CD8-positive, alpha-beta memory T cell (primary cell): Measurements from ENCODE around the gene KCNK16. TPM values are rescaled to one million over a fixed set of nuclear protein-coding genes. Genes with fewer than 3 reads are reported as not detected.

Experiments
- CTCF ChIA-PET: fragments of 350-600 bp; sonication (Branson Sonifier 250); formaldehyde crosslinking; loops from one replicate; lab custom pipeline; 2021; ENCODE audit warnings: antibody characterized with exemption; lab: Charles Lee
- POLR2A ChIA-PET: fragments of 350-600 bp; sonication (Branson Sonifier 250); formaldehyde crosslinking; loops from one replicate; lab custom pipeline; 2021; ENCODE audit warnings: antibody characterized with exemption; lab: Charles Lee
- DNase-seq, 5 donors: peaks; one replicate each; pipeline versions ENCODE4 v3.0.0 to v3.0.0-alpha.2; 2020 to 2022; ENCODE audit warnings: mixed read lengths in 1 of 5
- H3K27ac ChIP-seq: one replicate; pipeline ENCODE4 v1.7.0; 2013; ENCODE audit warnings: low read depth, mild to moderate bottlenecking, low read length, moderate library complexity
- H3K27me3 ChIP-seq: 2 replicates; pipeline ENCODE4 v1.7.0; 2013; ENCODE audit warnings: low read length, mild to moderate bottlenecking; ENCODE audit not compliant: insufficient read depth, poor library complexity, severe bottlenecking
- H3K36me3 ChIP-seq: 2 replicates; pipeline ENCODE4 v1.7.0; 2013; ENCODE audit warnings: mild to moderate bottlenecking, low read length, moderate library complexity; ENCODE audit not compliant: insufficient read depth
- H3K4me1 ChIP-seq: 2 replicates; pipeline ENCODE4 v1.7.0; 2013; ENCODE audit warnings: mild to moderate bottlenecking, low read length, moderate library complexity; ENCODE audit not compliant: insufficient read depth
- H3K4me3 ChIP-seq: 2 replicates; pipeline ENCODE4 v1.7.0; 2013; ENCODE audit warnings: mild to moderate bottlenecking, low read length
- H3K9me3 ChIP-seq: 2 replicates; pipeline ENCODE4 v1.7.0; 2013; ENCODE audit warnings: mild to moderate bottlenecking, low read length
- H3K27ac Mint-ChIP-seq, 8 donors: one replicate each; pipeline ENCODE4 v1.8.0; 2020 to 2021; ENCODE audit warnings: mixed read lengths in 8 of 8, mild to moderate bottlenecking in 6 of 8, inconsistent platforms in 3 of 8, moderate library complexity in 3 of 8
- H3K27me3 Mint-ChIP-seq, 2 donors: one replicate each; pipeline ENCODE4 v1.8.0; 2020 to 2021; ENCODE audit warnings: mixed read lengths in 2 of 2, mild to moderate bottlenecking in 1 of 2, moderate library complexity in 1 of 2
- H3K36me3 Mint-ChIP-seq, 3 donors: one replicate each; pipeline ENCODE4 v1.8.0; 2020 to 2021; ENCODE audit warnings: mixed read lengths in 3 of 3, inconsistent platforms in 1 of 3, mild to moderate bottlenecking in 1 of 3
- H3K4me1 Mint-ChIP-seq, 3 donors: one replicate each; pipeline ENCODE4 v1.8.0; 2020 to 2021; ENCODE audit warnings: mixed read lengths in 3 of 3, inconsistent platforms in 1 of 3, mild to moderate bottlenecking in 1 of 3
- H3K4me3 Mint-ChIP-seq, 7 donors: one replicate each; pipeline ENCODE4 v1.8.0; 2020 to 2021; ENCODE audit warnings: mixed read lengths in 7 of 7, mild to moderate bottlenecking in 6 of 7, moderate library complexity in 4 of 7, inconsistent platforms in 2 of 7
- H3K9me3 Mint-ChIP-seq, 5 donors: one replicate each; pipeline ENCODE4 v1.8.0; 2020 to 2022; ENCODE audit warnings: mixed read lengths in 5 of 5, mild to moderate bottlenecking in 3 of 5, moderate library complexity in 2 of 5, inconsistent platforms in 1 of 5
- polyA plus RNA-seq: library from polyadenylated mRNA; unstranded; fragments of 300-500 nt; fragmentation: Illumina TruSeq; gene quantifications from one replicate; pipeline ENCODE4 v1.2.3, GENCODE V29; 2021
- total RNA-seq, 2 experiments: library from RNA; stranded (reverse); gene quantifications; one replicate each; pipeline ENCODE4 v1.2.3, GENCODE V29; 2021

Gene KCNK16
- total and polyA plus RNA-seq, 3 experiments from 2014 or later, result not detected

DNA sequence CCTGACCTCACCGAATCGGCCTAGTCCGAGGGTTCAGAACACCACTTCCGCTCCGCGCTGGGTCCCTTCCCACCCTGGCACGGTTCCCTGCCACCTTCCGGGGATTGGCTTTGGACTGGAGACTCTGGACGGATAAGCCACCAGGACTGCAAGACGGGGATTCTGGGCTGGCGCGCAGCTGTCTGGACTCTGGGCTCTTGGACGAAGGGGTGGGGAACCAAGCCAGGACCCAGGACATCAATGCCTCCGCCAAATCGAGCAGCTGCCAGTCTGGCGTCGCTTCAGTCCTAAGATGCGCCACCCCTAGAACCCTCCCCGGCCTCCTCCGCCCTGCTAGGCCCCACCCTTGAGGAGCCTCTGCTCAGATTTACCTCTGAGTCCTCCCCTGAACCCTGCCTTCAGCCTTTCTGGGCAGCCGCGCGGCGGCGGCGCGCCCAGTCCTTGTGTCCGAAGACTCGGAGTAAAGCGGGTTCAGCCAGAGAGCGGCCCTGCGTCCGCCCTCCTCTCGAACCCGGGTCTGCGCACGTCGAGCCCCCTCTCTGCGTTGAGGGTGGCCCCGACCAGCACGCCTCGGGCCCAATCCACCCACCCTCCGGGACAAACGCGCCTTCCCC is 9.5 kb downstream of the KCNK16 start:
- no peak overlapping the region for H3K27ac ChIP-seq
- H3K36me3 ChIP-seq, result no peaks in the 10 kb centered on the region
- CTCF ChIA-PET, result interaction anchor here (1.2 kb wide), 1 partner anchor 10 kb away, joined by 7 read pairs; no protein-coding TSS in a partner anchor
- Mint-ChIP-seq H3K4me1 (peaks cover 0 to 13% (median 2%) of the 10 kb centered on the region in 3 donors), H3K9me3 (no peaks in the 10 kb centered on the region), H3K27ac (no peak overlapping the region), H3K4me3 (peak overlapping the region in 1 of 7 donors; percentile 8), H3K27me3 (peaks cover 28 to 54% of the 10 kb centered on the region in 2 donors), H3K36me3 (no peaks in the 10 kb centered on the region)
- no peaks in the 10 kb centered on the region for H3K4me1 ChIP-seq
- no peak overlapping the region for H3K4me3 ChIP-seq
- POLR2A ChIA-PET, result no interaction called here
- no peaks in the 10 kb centered on the region for H3K9me3 ChIP-seq
- no peak for DNase-seq
- H3K27me3 ChIP-seq, result peaks cover 17% of the 10 kb centered on the region

DNA sequence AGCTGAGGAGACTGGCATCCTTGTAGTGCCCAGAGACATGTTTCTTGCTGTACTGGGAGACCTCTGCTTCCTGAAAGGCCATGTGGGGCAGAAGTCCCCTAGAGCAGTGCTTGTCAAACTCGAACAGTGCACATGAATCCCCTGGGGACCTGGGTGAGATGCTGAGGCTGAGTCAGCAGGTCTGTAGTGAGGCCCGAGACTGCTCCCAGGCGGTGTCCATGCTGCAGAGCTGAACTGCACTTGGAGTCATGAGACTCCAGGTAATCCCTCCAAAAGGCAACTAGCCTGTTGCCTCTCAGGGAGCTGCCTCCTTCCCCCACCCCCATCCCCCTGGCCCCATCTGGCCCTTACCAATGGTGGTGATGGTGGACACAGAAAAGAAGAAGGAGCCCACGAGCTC is 12.0 kb downstream of the KCNK16 start:
- Histone ChIP-seq H3K27ac (no peak overlapping the region), H3K4me1 (no peaks in the 10 kb centered on the region), H3K9me3 (no peaks in the 10 kb centered on the region), H3K4me3 (no peak overlapping the region), H3K27me3 (peaks cover 14% of the 10 kb centered on the region), H3K36me3 (no peaks in the 10 kb centered on the region)
- H3K4me3 Mint-ChIP-seq, result no peak overlapping the region
- POLR2A ChIA-PET, result no interaction called here
- no peak for DNase-seq
- peaks cover 26 to 37% of the 10 kb centered on the region in 2 donors for H3K27me3 Mint-ChIP-seq
- CTCF ChIA-PET, result interaction anchor here (0.8 to 15.5 kb wide), 7 partner anchors 8 to 438 kb away, joined by 3 to 269 read pairs (median 3); no protein-coding TSS in a partner anchor
- H3K36me3 Mint-ChIP-seq, result no peaks in the 10 kb centered on the region
- H3K4me1 Mint-ChIP-seq, result peaks cover 0 to 13% (median 2%) of the 10 kb centered on the region in 3 donors
- H3K27ac Mint-ChIP-seq, result no peak overlapping the region
- H3K9me3 Mint-ChIP-seq, result no peaks in the 10 kb centered on the region

GRCh38 chr6:39309942-39310531 is 12.5 kb downstream of the KCNK16 start:
- no peaks in the 10 kb centered on the region for H3K36me3 Mint-ChIP-seq
- H3K27me3 ChIP-seq, result peaks cover 10% of the 10 kb centered on the region
- no peak overlapping the region for H3K4me3 Mint-ChIP-seq
- H3K4me1 Mint-ChIP-seq, result peaks cover 0 to 13% (median 2%) of the 10 kb centered on the region in 3 donors
- H3K9me3 Mint-ChIP-seq, result no peaks in the 10 kb centered on the region
- ChIA-PET POLR2A (no interaction called here), CTCF (interaction anchor here (0.7 to 15.5 kb wide), 9 partner anchors 9 to 438 kb away, joined by 3 to 269 read pairs (median 3); partner anchors contain the start of gene KCNK5)
- no peaks in the 10 kb centered on the region for H3K36me3 ChIP-seq
- peaks cover 23 to 34% of the 10 kb centered on the region in 2 donors for H3K27me3 Mint-ChIP-seq
- H3K4me3 ChIP-seq, result no peak overlapping the region
- H3K27ac ChIP-seq, result no peak overlapping the region
- H3K27ac Mint-ChIP-seq, result no peak overlapping the region
- DNase-seq, result peak in 4 of 5 donors; percentile 18 to 62 (median 28)
- no peaks in the 10 kb centered on the region for H3K4me1 ChIP-seq
- no peaks in the 10 kb centered on the region for H3K9me3 ChIP-seq

- CTCF ChIA-PET, result interaction anchor here (5.5 to 15.5 kb wide), 2 partner anchors 140 to 434 kb away, joined by 73 to 269 read pairs; no protein-coding TSS in a partner anchor
- Histone ChIP-seq H3K27ac (no peak overlapping the region), H3K9me3 (no peaks in the 10 kb centered on the region), H3K36me3 (no peaks in the 10 kb centered on the region), H3K4me1 (peaks cover 6% of the 10 kb centered on the region), H3K27me3 (peaks cover 3% of the 10 kb centered on the region), H3K4me3 (no peak overlapping the region)
- H3K4me3 Mint-ChIP-seq, result no peak overlapping the region
- DNase-seq, result no peak
- peaks cover 5 to 8% (median 6%) of the 10 kb centered on the region in 3 donors for H3K4me1 Mint-ChIP-seq
- H3K27me3 Mint-ChIP-seq, result peaks cover 12 to 21% of the 10 kb centered on the region in 2 donors
- POLR2A ChIA-PET, result no interaction called here
- no peaks in the 10 kb centered on the region for H3K9me3 Mint-ChIP-seq
- no peak overlapping the region for H3K27ac Mint-ChIP-seq
- H3K36me3 Mint-ChIP-seq, result no peaks in the 10 kb centered on the region
Observed at GRCh38 chr6:39307462-39307861, 15.0 kb downstream of the KCNK16 start.

DNA sequence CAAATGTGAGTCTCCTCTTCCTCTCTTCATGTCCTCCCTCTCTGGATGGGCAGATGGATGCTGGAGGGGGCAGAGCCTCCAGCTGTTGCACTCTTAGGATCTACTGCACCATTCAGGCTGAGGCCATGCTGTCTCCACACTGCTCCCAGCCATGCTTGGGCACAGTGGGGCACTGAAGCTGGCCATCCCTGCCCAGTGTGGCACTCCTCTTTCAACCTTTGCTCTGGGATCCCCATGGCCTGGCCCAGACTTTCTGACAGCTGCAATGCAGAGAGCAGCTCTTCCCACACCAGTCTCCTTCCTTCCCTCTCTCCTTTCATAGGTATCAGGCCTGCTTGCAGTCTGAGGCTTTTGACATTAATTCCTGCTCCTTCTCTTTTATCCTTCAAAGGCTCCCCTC is 17.6 kb downstream of the KCNK16 start:
- ChIA-PET POLR2A (no interaction called here), CTCF (interaction anchor here (1.2 to 15.5 kb wide), 5 partner anchors 13 to 431 kb away, joined by 3 to 269 read pairs (median 9); no protein-coding TSS in a partner anchor)
- Histone ChIP-seq H3K36me3 (no peaks in the 10 kb centered on the region), H3K4me1 (peaks cover 6% of the 10 kb centered on the region), H3K9me3 (no peaks in the 10 kb centered on the region), H3K27me3 (no peaks in the 10 kb centered on the region), H3K27ac (no peak overlapping the region), H3K4me3 (no peak overlapping the region)
- Mint-ChIP-seq H3K4me1 (peaks cover 5 to 11% (median 5%) of the 10 kb centered on the region in 3 donors), H3K27ac (peak overlapping the region in 1 of 8 donors; percentile 72), H3K36me3 (no peaks in the 10 kb centered on the region), H3K4me3 (no peak overlapping the region), H3K9me3 (no peaks in the 10 kb centered on the region), H3K27me3 (peaks cover 7 to 9% of the 10 kb centered on the region in 2 donors)
- DNase-seq, result no peak

- H3K9me3 Mint-ChIP-seq, result no peaks in the 10 kb centered on the region
- H3K27ac Mint-ChIP-seq, result peak overlapping the region in 1 of 8 donors; percentile 91
- H3K9me3 ChIP-seq, result no peaks in the 10 kb centered on the region
- H3K4me1 ChIP-seq, result peaks cover 6% of the 10 kb centered on the region
- ChIA-PET CTCF (interaction anchor here (0.7 to 15.5 kb wide), 35 partner anchors 9 to 435 kb away, joined by 3 to 269 read pairs (median 5); partner anchors contain the start of genes KCNK17 and KCNK5), POLR2A (interaction anchor here (0.8 to 1.6 kb wide), 2 partner anchors 138 to 427 kb away, joined by 3 to 4 read pairs; no protein-coding TSS in a partner anchor)
- H3K27me3 Mint-ChIP-seq, result peaks cover 6 to 17% of the 10 kb centered on the region in 2 donors
- H3K36me3 ChIP-seq, result no peaks in the 10 kb centered on the region
- peak overlapping the region in 1 of 7 donors; percentile 85 for H3K4me3 Mint-ChIP-seq
- no peaks in the 10 kb centered on the region for H3K36me3 Mint-ChIP-seq
- no peaks in the 10 kb centered on the region for H3K27me3 ChIP-seq
- H3K4me1 Mint-ChIP-seq, result peaks cover 5 to 11% (median 5%) of the 10 kb centered on the region in 3 donors
- peak in 1 of 5 donors; percentile 3 for DNase-seq
- no peak overlapping the region for H3K4me3 ChIP-seq
- H3K27ac ChIP-seq, result no peak overlapping the region
Observed at GRCh38 chr6:39303425-39304153, 18.9 kb downstream of the KCNK16 start.

DNA sequence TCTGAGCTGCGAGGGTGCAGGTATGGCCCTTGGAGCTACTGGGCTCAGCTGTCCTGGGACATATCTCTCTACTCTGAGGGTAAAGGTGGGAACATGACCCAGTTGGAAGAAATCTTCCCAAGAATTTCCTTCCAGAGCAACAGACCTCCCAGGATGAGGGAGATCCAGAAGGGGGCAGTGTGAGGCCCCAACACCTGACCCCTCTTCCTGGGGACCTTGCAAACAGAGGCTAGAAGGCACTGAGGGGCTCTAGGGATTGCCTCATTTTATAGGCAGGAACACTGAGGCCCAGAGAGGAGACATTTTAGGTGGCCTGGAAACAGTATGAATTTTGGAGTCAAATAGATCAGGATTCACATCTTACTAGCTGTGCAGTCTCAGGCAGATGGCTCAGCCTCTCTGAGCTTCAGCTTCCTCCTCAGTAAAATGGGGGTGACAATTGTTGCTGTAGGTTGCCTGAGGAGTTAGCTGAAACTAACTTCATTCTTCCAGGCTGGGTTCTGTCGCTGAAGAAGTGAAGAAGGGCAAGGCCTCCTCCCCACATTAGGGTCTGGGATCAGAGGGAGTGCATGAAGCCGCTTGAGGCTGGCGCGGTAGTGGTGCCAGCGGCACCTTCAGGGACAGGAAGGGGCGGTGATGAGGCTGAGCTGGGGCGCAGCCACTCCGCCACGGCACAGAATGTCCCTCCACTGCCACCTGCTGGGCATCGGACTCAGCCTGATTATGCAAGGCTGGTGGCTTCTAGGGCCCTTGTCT is 19.7 kb downstream of the KCNK16 start:
- Mint-ChIP-seq H3K4me1 (peaks cover 5 to 11% (median 5%) of the 10 kb centered on the region in 3 donors), H3K27me3 (peaks cover 6 to 17% of the 10 kb centered on the region in 2 donors), H3K27ac (peak overlapping the region in 4 of 8 donors; percentile 11 to 91 (median 36)), H3K36me3 (no peaks in the 10 kb centered on the region), H3K9me3 (no peaks in the 10 kb centered on the region), H3K4me3 (peak overlapping the region in 6 of 7 donors; percentile 71 to 85 (median 76))
- peak; percentile 72 to 89 (median 73) for DNase-seq
- Histone ChIP-seq H3K4me1 (peaks cover 6% of the 10 kb centered on the region), H3K27me3 (no peaks in the 10 kb centered on the region), H3K4me3 (peak overlapping the region; percentile 40), H3K9me3 (no peaks in the 10 kb centered on the region), H3K27ac (no peak overlapping the region), H3K36me3 (no peaks in the 10 kb centered on the region)
- POLR2A ChIA-PET, result interaction anchor here (0.8 to 1.6 kb wide), 2 partner anchors 137 to 427 kb away, joined by 3 to 4 read pairs; no protein-coding TSS in a partner anchor
- CTCF ChIA-PET, result interaction anchor here (0.7 to 15.5 kb wide), 37 partner anchors 8 to 434 kb away, joined by 3 to 269 read pairs (median 5); partner anchors contain the start of genes KCNK17 and KCNK5
